ENCODE data around the gene CHST7.

- TF ChIP-seq POLR2A (IDR thresholded peaks at IDR 0.05): no peak
- TF ChIP-seq, protein P1, sequence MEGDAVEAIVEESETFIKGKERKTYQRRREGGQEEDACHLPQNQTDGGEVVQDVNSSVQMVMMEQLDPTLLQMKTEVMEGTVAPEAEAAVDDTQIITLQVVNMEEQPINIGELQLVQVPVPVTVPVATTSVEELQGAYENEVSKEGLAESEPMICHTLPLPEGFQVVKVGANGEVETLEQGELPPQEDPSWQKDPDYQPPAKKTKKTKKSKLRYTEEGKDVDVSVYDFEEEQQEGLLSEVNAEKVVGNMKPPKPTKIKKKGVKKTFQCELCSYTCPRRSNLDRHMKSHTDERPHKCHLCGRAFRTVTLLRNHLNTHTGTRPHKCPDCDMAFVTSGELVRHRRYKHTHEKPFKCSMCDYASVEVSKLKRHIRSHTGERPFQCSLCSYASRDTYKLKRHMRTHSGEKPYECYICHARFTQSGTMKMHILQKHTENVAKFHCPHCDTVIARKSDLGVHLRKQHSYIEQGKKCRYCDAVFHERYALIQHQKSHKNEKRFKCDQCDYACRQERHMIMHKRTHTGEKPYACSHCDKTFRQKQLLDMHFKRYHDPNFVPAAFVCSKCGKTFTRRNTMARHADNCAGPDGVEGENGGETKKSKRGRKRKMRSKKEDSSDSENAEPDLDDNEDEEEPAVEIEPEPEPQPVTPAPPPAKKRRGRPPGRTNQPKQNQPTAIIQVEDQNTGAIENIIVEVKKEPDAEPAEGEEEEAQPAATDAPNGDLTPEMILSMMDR (IDR thresholded peaks at IDR 0.05): no peak
These were observed 36.6 kb downstream of the CHST7 start for GRCh38 chrX:46610070-46610658.
